ENCODE results near the gene SLC2A3. TPM values are rescaled to one million over a fixed set of nuclear protein-coding genes. Genes with fewer than 3 reads are reported as not detected.

SLC2A3 gene
- total RNA-seq, 1 experiment from 2014 or later: 10.5 TPM

DNA sequence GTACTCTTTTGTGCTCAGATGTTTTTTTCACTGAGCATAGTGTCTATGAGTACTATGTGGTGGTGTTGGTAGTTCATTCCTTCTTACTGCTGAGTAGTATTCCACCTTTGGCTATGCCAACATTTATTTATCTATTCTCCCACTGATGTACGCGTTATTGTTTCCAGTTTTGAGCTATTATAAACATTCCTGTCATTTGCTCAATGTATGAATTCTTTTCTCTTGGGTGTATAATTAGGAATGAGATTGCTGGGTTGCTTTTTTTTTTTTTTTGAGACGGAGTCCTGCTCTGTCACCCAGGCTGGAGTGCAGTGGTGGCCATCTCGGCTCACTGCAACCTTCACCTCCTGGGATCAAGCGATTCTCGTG is 37.5 kb upstream of the SLC2A3 start:
- Histone ChIP-seq H3K36me3 (ENCODE audit: control insufficient read depth in 1 of 2, insufficient read depth in 2 of 2, low read length in 2 of 2) (no peaks in the 10 kb centered on the region), H3K9me2 (ENCODE audit: insufficient read depth) (no peaks in the 10 kb centered on the region), H4K20me1 (ENCODE audit: insufficient read depth) (no peaks in the 10 kb centered on the region), H3K27ac (ENCODE audit: low read depth, low read length) (no peak overlapping the region), H3K4me1 (ENCODE audit: control insufficient read depth in 1 of 2, insufficient read depth in 2 of 2, low read length in 2 of 2) (peaks cover 17 to 54% of the 10 kb centered on the region in 2 experiments), H3K9ac (ENCODE audit: low read length) (no peak overlapping the region), H3K4me3 (replicated peaks in 1 of 2; ENCODE audit: low read depth in 1 of 2, low read length in 2 of 2) (no peak overlapping the region), H3K79me2 (ENCODE audit: insufficient read depth, low read length) (no peaks in the 10 kb centered on the region), H3K4me2 (ENCODE audit: low read length) (peak overlapping the region; percentile 50), H2AFZ (ENCODE audit: low read depth, low read length, poor library complexity, severe bottlenecking) (peak overlapping the region; percentile 61), H3K9me3 (ENCODE audit: control insufficient read depth in 1 of 2, insufficient read depth in 1 of 2, low read depth in 1 of 2, low read length in 2 of 2) (no peaks in the 10 kb centered on the region), H3K27me3 (ENCODE audit: insufficient read depth, low read length) (no peaks in the 10 kb centered on the region)
- DNase-seq (ENCODE audit: low read depth, low spot score) (no peak), ATAC-seq (no peak)
- CTCF ChIA-PET: no interaction called here
- POLR2A ChIA-PET: no interaction called here
- intact Hi-C loops (cut with micrococcal nuclease): no loop called here
- no TSS peak for BruUV-seq (replicated peaks)
- RAD21 ChIA-PET (ENCODE audit: low non-redundant PET in 1 of 2, low total read pairs in 2 of 2, uncharacterized antibody in 2 of 2, unreplicated experiment in 2 of 2): no interaction called here
- TF ChIP-seq JUND (IDR thresholded peaks at IDR 0.05): no peak
- TF ChIP-seq EZH2phosphoT487 (IDR thresholded peaks at IDR 0.05; ENCODE audit: borderline replicate concordance): no peak
- no peak for TF ChIP-seq FOSL1 (IDR thresholded peaks at IDR 0.05; ENCODE audit: low read depth)
- TF ChIP-seq REST (IDR thresholded peaks at IDR 0.05; ENCODE audit: low read depth): no peak
- TF ChIP-seq, protein P1, sequence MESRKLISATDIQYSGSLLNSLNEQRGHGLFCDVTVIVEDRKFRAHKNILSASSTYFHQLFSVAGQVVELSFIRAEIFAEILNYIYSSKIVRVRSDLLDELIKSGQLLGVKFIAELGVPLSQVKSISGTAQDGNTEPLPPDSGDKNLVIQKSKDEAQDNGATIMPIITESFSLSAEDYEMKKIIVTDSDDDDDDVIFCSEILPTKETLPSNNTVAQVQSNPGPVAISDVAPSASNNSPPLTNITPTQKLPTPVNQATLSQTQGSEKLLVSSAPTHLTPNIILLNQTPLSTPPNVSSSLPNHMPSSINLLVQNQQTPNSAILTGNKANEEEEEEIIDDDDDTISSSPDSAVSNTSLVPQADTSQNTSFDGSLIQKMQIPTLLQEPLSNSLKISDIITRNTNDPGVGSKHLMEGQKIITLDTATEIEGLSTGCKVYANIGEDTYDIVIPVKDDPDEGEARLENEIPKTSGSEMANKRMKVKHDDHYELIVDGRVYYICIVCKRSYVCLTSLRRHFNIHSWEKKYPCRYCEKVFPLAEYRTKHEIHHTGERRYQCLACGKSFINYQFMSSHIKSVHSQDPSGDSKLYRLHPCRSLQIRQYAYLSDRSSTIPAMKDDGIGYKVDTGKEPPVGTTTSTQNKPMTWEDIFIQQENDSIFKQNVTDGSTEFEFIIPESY (IDR thresholded peaks at IDR 0.05; ENCODE audit: extremely low read depth, insufficient replicate concordance, low read length): no peak
- no peak for TF ChIP-seq EGR1 (IDR thresholded peaks at IDR 0.05; ENCODE audit: low read depth)
- TF ChIP-seq ZFX (IDR thresholded peaks at IDR 0.05): no peak
- no peak for TF ChIP-seq SIN3A (IDR thresholded peaks at IDR 0.05; ENCODE audit: low read depth)
- TF ChIP-seq EZH2 (IDR thresholded peaks at IDR 0.05): no peak
- no peak for TF ChIP-seq CBX3 (IDR thresholded peaks at IDR 0.05; ENCODE audit: low read depth)
- TF ChIP-seq SRF (IDR thresholded peaks at IDR 0.05; ENCODE audit: low read depth): no peak
- no peak for TF ChIP-seq SP1 (IDR thresholded peaks at IDR 0.05; ENCODE audit: low read depth)
- TF ChIP-seq RAD21 (IDR thresholded peaks at IDR 0.05; ENCODE audit: low read depth): no peak

Measured in HCT116 (cell line).